ENCODE measurements around the gene THSD4. TPM values are rescaled to one million over a fixed set of nuclear protein-coding genes. Genes with fewer than 3 reads are reported as not detected.

Gene THSD4
- total RNA-seq, 4 donors from 2014 or later, result 23.0 to 68.5 (median 48.6) TPM

- H3K4me3 ChIP-seq (replicated peaks in 1 of 3), result no peak overlapping the region
- no peak for DNase-seq
- TF ChIP-seq POLR2A (IDR thresholded peaks at IDR 0.05), result no peak
- TF ChIP-seq, protein P1, sequence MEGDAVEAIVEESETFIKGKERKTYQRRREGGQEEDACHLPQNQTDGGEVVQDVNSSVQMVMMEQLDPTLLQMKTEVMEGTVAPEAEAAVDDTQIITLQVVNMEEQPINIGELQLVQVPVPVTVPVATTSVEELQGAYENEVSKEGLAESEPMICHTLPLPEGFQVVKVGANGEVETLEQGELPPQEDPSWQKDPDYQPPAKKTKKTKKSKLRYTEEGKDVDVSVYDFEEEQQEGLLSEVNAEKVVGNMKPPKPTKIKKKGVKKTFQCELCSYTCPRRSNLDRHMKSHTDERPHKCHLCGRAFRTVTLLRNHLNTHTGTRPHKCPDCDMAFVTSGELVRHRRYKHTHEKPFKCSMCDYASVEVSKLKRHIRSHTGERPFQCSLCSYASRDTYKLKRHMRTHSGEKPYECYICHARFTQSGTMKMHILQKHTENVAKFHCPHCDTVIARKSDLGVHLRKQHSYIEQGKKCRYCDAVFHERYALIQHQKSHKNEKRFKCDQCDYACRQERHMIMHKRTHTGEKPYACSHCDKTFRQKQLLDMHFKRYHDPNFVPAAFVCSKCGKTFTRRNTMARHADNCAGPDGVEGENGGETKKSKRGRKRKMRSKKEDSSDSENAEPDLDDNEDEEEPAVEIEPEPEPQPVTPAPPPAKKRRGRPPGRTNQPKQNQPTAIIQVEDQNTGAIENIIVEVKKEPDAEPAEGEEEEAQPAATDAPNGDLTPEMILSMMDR (IDR thresholded peaks at IDR 0.05), result no peak
- no peak overlapping the region for H3K27ac ChIP-seq
- H3K27me3 ChIP-seq, result no peaks in the 10 kb centered on the region
- no peaks in the 10 kb centered on the region for H3K36me3 ChIP-seq
- intact Hi-C loops (cut with DNase I), result no loop called here
- no peaks in the 10 kb centered on the region for H3K9me3 ChIP-seq
- WGBS, 2 donors, result 84 to 90% methylated on average over 6 of the region's 6 CpGs
- H3K4me1 ChIP-seq, result no peaks in the 10 kb centered on the region
Measured at GRCh38 chr15:71736286-71736947, 621.1 kb downstream of the THSD4 start.

- DNase-seq, result no peak
Measured at GRCh38 chr15:71737761-71738160, 622.5 kb downstream of the THSD4 start.

GRCh38 chr15:71739355-71739754 lies 624.1 kb downstream of the THSD4 start:
- H3K9me3 ChIP-seq, result no peaks in the 10 kb centered on the region
- no peaks in the 10 kb centered on the region for H3K27me3 ChIP-seq
- no peak overlapping the region for H3K4me3 ChIP-seq (replicated peaks in 1 of 3)
- H3K36me3 ChIP-seq, result no peaks in the 10 kb centered on the region
- no peak overlapping the region for H3K27ac ChIP-seq
- WGBS, 2 donors, result 80 to 81% methylated on average over 1 of the region's 1 CpG
- H3K4me1 ChIP-seq, result no peaks in the 10 kb centered on the region
- no peak for DNase-seq
- intact Hi-C loops (cut with DNase I), result no loop called here
- no peak for TF ChIP-seq POLR2A (IDR thresholded peaks at IDR 0.05)
- TF ChIP-seq, protein P1 (IDR thresholded peaks at IDR 0.05), result no peak

More at GRCh38 chr15:71737761-71738160, 622.5 kb downstream of the THSD4 start:
- no peaks in the 10 kb centered on the region for H3K9me3 ChIP-seq
- H3K4me3 ChIP-seq (replicated peaks in 1 of 3), result no peak overlapping the region
- no peak overlapping the region for H3K27ac ChIP-seq
- intact Hi-C loops (cut with DNase I), result no loop called here
- TF ChIP-seq, protein P1 (IDR thresholded peaks at IDR 0.05), result no peak
- no peak for TF ChIP-seq POLR2A (IDR thresholded peaks at IDR 0.05)
- WGBS, 2 donors, result 88 to 94% methylated on average over 16 of the region's 16 CpGs
- H3K27me3 ChIP-seq, result no peaks in the 10 kb centered on the region
- H3K36me3 ChIP-seq, result no peaks in the 10 kb centered on the region
- no peaks in the 10 kb centered on the region for H3K4me1 ChIP-seq

DNA sequence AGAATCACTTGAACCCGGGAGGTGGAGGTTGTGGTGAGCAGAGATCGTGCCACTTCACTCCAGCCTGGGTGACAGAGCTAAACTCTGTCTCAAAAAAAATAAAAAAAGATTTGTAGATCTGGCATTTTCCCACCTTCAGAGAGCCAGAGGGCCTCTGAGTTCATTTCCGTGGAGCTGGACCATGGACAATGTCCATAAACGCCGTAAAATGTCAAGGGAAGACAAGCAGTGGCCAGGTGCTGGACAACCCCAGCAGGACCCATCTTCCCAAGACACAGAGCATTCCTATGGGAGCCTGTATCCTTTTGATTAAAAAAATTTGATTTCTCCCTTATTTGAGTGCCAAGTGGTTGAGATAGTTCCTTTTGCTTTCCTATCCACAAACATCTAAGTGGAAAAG lies 627.7 kb downstream of the THSD4 start:
- TF ChIP-seq, protein P1 (IDR thresholded peaks at IDR 0.05), result no peak
- TF ChIP-seq POLR2A (IDR thresholded peaks at IDR 0.05), result no peak
- no peaks in the 10 kb centered on the region for H3K36me3 ChIP-seq
- no peak for DNase-seq
- H3K4me1 ChIP-seq, result no peaks in the 10 kb centered on the region
- no peaks in the 10 kb centered on the region for H3K9me3 ChIP-seq
- WGBS, 2 donors, result 82 to 86% methylated on average over 5 of the region's 5 CpGs
- H3K27me3 ChIP-seq, result no peaks in the 10 kb centered on the region
- intact Hi-C loops (cut with DNase I), result loop anchor here (5.0 kb wide), 1 partner anchor 59 kb away; no protein-coding TSS in a partner anchor
- no peak overlapping the region for H3K4me3 ChIP-seq (replicated peaks in 1 of 3)
- H3K27ac ChIP-seq, result no peak overlapping the region

GRCh38 chr15:71743861-71744382 lies 628.7 kb downstream of the THSD4 start:
- Histone ChIP-seq H3K36me3 (no peaks in the 10 kb centered on the region), H3K4me3 (replicated peaks in 1 of 3) (no peak overlapping the region), H3K27me3 (no peaks in the 10 kb centered on the region), H3K4me1 (no peaks in the 10 kb centered on the region), H3K9me3 (no peaks in the 10 kb centered on the region), H3K27ac (no peak overlapping the region)
- TF ChIP-seq POLR2A (IDR thresholded peaks at IDR 0.05), result no peak
- TF ChIP-seq, protein P1 (IDR thresholded peaks at IDR 0.05), result peak; percentile 34 to 82 (median 70)
- intact Hi-C loops (cut with DNase I), result loop anchor here (5.0 kb wide), 1 partner anchor 58 kb away; no protein-coding TSS in a partner anchor
- DNase-seq, result peak; percentile 58 to 73
- 24% methylated on average over 6 of the region's 6 CpGs for WGBS, 2 donors

Measured in thyroid gland (tissue), 4 donors.